ENCODE data around the gene HBZ.
A peak's percentile ranks its signal among the peaks of the same experiment; 100 is the strongest.
"Not testable (repeated sequence)": the region's sequence is repeated elsewhere in the genome, so short reads cannot be mapped to it uniquely, and the experiment has no call there.

HBZ gene

DNA sequence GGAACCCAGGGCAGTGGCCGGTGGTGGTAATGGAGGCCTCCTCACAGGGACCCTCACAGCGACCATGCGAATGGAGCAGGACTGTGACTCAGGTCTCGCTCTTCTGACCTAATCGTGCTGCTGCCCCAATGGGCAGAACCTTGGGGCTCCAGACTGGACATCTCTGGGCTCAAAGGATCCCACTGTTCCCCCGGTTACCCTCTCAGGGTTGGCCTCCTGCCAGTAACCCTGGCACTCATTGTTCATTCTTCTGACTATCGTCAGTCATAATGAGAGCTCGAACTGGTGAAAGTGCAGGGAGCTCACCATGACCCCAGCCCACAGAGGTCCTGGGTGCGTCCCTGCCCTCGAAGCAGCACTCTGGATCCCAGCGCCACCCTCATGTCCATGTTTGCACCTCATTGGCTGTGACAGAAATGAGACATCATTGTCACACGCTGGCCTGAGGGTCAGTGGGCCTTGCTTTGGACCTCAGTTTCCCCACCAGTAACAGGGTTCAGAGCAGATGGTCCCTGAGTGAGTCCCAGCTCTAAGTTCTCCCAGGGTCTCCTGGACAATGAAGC is 10.0 kb upstream of the HBZ start:
- H3K27me3 ChIP-seq: no peaks in the 10 kb centered on the region
- H3K4me1 ChIP-seq: no peaks in the 10 kb centered on the region
- no peak for DNase-seq
- TF ChIP-seq, protein P1, sequence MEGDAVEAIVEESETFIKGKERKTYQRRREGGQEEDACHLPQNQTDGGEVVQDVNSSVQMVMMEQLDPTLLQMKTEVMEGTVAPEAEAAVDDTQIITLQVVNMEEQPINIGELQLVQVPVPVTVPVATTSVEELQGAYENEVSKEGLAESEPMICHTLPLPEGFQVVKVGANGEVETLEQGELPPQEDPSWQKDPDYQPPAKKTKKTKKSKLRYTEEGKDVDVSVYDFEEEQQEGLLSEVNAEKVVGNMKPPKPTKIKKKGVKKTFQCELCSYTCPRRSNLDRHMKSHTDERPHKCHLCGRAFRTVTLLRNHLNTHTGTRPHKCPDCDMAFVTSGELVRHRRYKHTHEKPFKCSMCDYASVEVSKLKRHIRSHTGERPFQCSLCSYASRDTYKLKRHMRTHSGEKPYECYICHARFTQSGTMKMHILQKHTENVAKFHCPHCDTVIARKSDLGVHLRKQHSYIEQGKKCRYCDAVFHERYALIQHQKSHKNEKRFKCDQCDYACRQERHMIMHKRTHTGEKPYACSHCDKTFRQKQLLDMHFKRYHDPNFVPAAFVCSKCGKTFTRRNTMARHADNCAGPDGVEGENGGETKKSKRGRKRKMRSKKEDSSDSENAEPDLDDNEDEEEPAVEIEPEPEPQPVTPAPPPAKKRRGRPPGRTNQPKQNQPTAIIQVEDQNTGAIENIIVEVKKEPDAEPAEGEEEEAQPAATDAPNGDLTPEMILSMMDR (IDR thresholded peaks at IDR 0.05; ENCODE audit: low read depth, low read length): no peak
- H3K4me3 ChIP-seq (ENCODE audit: low read depth, low read length): no peak overlapping the region
- no peaks in the 10 kb centered on the region for H3K9me3 ChIP-seq
- no peaks in the 10 kb centered on the region for H3K36me3 ChIP-seq

DNA sequence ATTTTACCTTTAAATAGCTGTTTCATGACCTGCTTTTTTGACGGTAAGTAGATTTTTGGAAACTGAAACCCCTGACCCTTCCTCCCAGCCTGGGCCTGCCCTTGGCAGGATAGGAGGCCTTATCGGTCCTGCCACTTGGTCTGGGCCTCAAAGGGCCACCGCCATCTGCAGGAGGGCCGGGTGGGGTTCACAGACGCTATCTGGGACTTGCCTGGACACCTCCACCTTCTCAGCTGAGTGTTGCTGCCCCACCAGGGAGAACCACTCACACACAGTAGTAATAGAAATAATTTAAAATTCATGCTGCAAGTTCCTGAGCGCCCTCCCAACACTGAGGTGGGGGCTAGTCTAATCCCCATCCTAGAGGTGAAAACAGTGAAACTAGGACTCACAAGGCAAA is 9.4 kb upstream of the HBZ start:
- Histone ChIP-seq H3K4me1 (no peaks in the 10 kb centered on the region), H3K27me3 (no peaks in the 10 kb centered on the region), H3K4me3 (ENCODE audit: low read depth, low read length) (no peak overlapping the region), H3K9me3 (no peaks in the 10 kb centered on the region), H3K36me3 (no peaks in the 10 kb centered on the region)
- TF ChIP-seq, protein P1 (IDR thresholded peaks at IDR 0.05; ENCODE audit: low read depth, low read length): no peak
- DNase-seq: no peak

DNA sequence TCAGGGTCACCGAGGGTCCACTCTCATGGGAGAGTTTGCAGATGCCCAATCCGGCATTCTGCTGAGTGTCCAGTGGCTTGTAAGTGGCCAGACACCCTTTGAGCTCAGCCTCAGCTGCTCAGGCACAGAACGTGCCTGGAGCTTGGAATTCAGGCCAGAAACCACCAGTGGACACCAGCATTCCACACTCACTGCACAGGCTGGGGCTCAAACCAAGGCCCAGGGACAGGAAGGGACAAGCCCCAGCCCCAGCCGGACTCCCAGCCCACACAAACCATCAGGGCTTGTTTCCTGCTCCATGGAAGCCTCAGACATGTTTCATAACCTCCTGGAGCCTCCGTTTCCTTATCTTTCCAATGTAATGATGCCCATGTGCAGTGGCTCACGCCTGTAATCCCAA is 9.0 kb upstream of the HBZ start:
- Histone ChIP-seq H3K27me3 (no peaks in the 10 kb centered on the region), H3K36me3 (no peaks in the 10 kb centered on the region), H3K4me1 (no peaks in the 10 kb centered on the region), H3K9me3 (no peaks in the 10 kb centered on the region), H3K4me3 (ENCODE audit: low read depth, low read length) (no peak overlapping the region)
- TF ChIP-seq, protein P1 (IDR thresholded peaks at IDR 0.05; ENCODE audit: low read depth, low read length): no peak
- no peak for DNase-seq

GRCh38 chr16:144797-145252 is 7.6 kb upstream of the HBZ start:
- Histone ChIP-seq H3K4me3 (ENCODE audit: low read depth, low read length) (no peak overlapping the region), H3K27me3 (no peaks in the 10 kb centered on the region), H3K9me3 (no peaks in the 10 kb centered on the region), H3K36me3 (no peaks in the 10 kb centered on the region), H3K4me1 (peaks cover 7% of the 10 kb centered on the region)
- TF ChIP-seq, protein P1 (IDR thresholded peaks at IDR 0.05; ENCODE audit: low read depth, low read length): no peak
- no peak for DNase-seq

- no peaks in the 10 kb centered on the region for H3K9me3 ChIP-seq
- H3K4me3 ChIP-seq (ENCODE audit: low read depth, low read length): no peak overlapping the region
- H3K36me3 ChIP-seq: no peaks in the 10 kb centered on the region
- peaks cover 7% of the 10 kb centered on the region for H3K4me1 ChIP-seq
- TF ChIP-seq, protein P1 (IDR thresholded peaks at IDR 0.05; ENCODE audit: low read depth, low read length): no peak
- DNase-seq: no peak
- no peaks in the 10 kb centered on the region for H3K27me3 ChIP-seq
Measured at GRCh38 chr16:146646-147045, 5.8 kb upstream of the HBZ start.

GRCh38 chr16:149024-149660 is 3.3 kb upstream of the HBZ start:
- no peaks in the 10 kb centered on the region for H3K27me3 ChIP-seq
- TF ChIP-seq, protein P1 (IDR thresholded peaks at IDR 0.05; ENCODE audit: low read depth, low read length): no peak
- H3K36me3 ChIP-seq: no peaks in the 10 kb centered on the region
- DNase-seq: peak; percentile 55
- no peak overlapping the region for H3K4me3 ChIP-seq (ENCODE audit: low read depth, low read length)
- peaks cover 7% of the 10 kb centered on the region for H3K4me1 ChIP-seq
- H3K9me3 ChIP-seq: no peaks in the 10 kb centered on the region

- not testable (repeated sequence) for DNase-seq; H3K4me3 ChIP-seq (ENCODE audit: low read depth, low read length); H3K36me3 ChIP-seq; H3K4me1 ChIP-seq; H3K9me3 ChIP-seq
- peaks cover 14% of the 10 kb centered on the region for H3K27me3 ChIP-seq
Measured at GRCh38 chr16:153129-153521, 681 bp downstream of the HBZ start.

DNA sequence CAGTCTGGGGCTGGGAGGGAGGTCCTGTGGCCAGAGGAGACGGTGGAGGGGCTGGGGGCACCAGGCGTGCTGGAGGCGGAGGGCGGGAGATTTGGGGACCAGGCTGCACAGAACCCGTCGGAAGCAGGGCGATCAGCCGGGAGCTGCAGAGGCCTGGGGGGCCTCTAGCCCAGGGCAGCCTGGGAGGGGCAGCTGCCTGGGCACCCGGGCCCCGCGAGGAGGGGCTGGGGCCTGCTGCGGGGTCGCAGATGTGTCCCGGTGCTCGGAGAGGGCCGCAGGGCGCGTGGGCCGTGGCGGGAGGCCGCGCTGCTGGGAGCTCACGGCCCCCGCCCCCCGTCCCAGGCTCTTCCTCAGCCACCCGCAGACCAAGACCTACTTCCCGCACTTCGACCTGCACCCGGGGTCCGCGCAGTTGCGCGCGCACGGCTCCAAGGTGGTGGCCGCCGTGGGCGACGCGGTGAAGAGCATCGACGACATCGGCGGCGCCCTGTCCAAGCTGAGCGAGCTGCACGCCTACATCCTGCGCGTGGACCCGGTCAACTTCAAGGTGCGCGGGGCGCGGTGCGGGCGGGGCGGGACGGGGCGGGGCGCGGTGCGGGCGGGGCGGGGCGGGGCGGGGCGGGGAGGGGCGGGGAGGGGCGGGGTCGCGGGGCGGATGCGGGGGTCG is 1.2 kb downstream of the HBZ start:
- not testable (repeated sequence) for H3K36me3 ChIP-seq; H3K4me1 ChIP-seq; H3K9me3 ChIP-seq; DNase-seq; H3K4me3 ChIP-seq (ENCODE audit: low read depth, low read length)
- H3K27me3 ChIP-seq: peaks cover 19% of the 10 kb centered on the region

Data from BE2C (cell line).